Left ventricle myocardium inferior (tissue), 1 donor: ENCODE measurements around the gene GNPAT. TPM values are rescaled to one million over a fixed set of nuclear protein-coding genes. Genes with fewer than 3 reads are reported as not detected.

Experiments used
- DNase-seq: peaks from one replicate; pipeline ENCODE4 v3.0.0-alpha.2; 2020
- H3K27ac ChIP-seq: fragments of 200-600 bp; replicated peaks from 2 replicates; pipeline ENCODE4 v1.8.0; 2021
- H3K27me3 ChIP-seq: fragments of 200-600 bp; 2 replicates; pipeline ENCODE4 v1.8.0; 2021; ENCODE audit warnings: low read depth
- H3K36me3 ChIP-seq: fragments of 200-600 bp; 2 replicates; pipeline ENCODE4 v1.8.0; 2021
- H3K4me1 ChIP-seq: fragments of 200-600 bp; 2 replicates; pipeline ENCODE4 v1.8.0; 2021
- H3K4me3 ChIP-seq: fragments of 200-600 bp; 2 replicates; pipeline ENCODE4 v1.8.0; 2021; ENCODE audit warnings: mild to moderate bottlenecking, moderate library complexity
- H3K9me3 ChIP-seq: fragments of 200-600 bp; replicated peaks from 2 replicates; pipeline ENCODE4 v1.8.0; 2021
- CTCF ChIP-seq: fragments of 200-600 bp; IDR thresholded peaks from 2 replicates; pipeline ENCODE4 v1.8.0; 2021; ENCODE audit warnings: antibody characterized with exemption, mild to moderate bottlenecking, borderline replicate concordance
- intact Hi-C: fragments of 100-400 bp; cut with micrococcal nuclease; formaldehyde crosslinking; loops from one replicate; pipeline ENCODE4 v1.11.0; 2022
- total RNA-seq: library from RNA; stranded (reverse); fragmentation: NEBNext Ultra II Directional; extraction: Animal tissue kit (Norgen Biotek cat#: 25700); gene quantifications from one replicate; pipeline ENCODE4 v1.2.1, GENCODE V29; 2021
- donor health status: DM: no; HTN: yes; CAD: no; lungs with severe emphysema.

GNPAT gene
- total RNA-seq, 1 donor from 2014 or later: 56.7 TPM

- no peak for TF ChIP-seq CTCF
- no peak for DNase-seq
- Histone ChIP-seq H3K4me3 (no peak overlapping the region), H3K27ac (no peak overlapping the region), H3K27me3 (peaks cover 30% of the 10 kb centered on the region), H3K4me1 (no peaks in the 10 kb centered on the region), H3K9me3 (no peaks in the 10 kb centered on the region), H3K36me3 (peaks cover 22% of the 10 kb centered on the region)
- intact Hi-C loops: no loop called here
Observed at GRCh38 chr1:231219422-231220401, 21.3 kb upstream of the GNPAT start.

- intact Hi-C loops: no loop called here
- H3K27ac ChIP-seq: no peak overlapping the region
- DNase-seq: no peak
- no peak for TF ChIP-seq CTCF
- H3K4me3 ChIP-seq: no peak overlapping the region
- H3K9me3 ChIP-seq: no peaks in the 10 kb centered on the region
- H3K4me1 ChIP-seq: no peaks in the 10 kb centered on the region
- peaks cover 33% of the 10 kb centered on the region for H3K36me3 ChIP-seq
- peaks cover 19% of the 10 kb centered on the region for H3K27me3 ChIP-seq
Observed at GRCh38 chr1:231220801-231221200, 20.2 kb upstream of the GNPAT start.

- TF ChIP-seq CTCF: no peak
- Histone ChIP-seq H3K4me3 (no peak overlapping the region), H3K36me3 (peaks cover 67% of the 10 kb centered on the region), H3K9me3 (no peaks in the 10 kb centered on the region), H3K4me1 (no peaks in the 10 kb centered on the region), H3K27ac (no peak overlapping the region), H3K27me3 (no peaks in the 10 kb centered on the region)
- DNase-seq: no peak
- intact Hi-C loops: no loop called here
Observed at GRCh38 chr1:231226156-231226555, 14.9 kb upstream of the GNPAT start.

- DNase-seq: no peak
- TF ChIP-seq CTCF: no peak
- peaks cover 7% of the 10 kb centered on the region for H3K4me1 ChIP-seq
- H3K36me3 ChIP-seq: peaks cover 27% of the 10 kb centered on the region
- H3K27ac ChIP-seq: no peak overlapping the region
- intact Hi-C loops: no loop called here
- H3K4me3 ChIP-seq: no peak overlapping the region
- no peaks in the 10 kb centered on the region for H3K9me3 ChIP-seq
- no peaks in the 10 kb centered on the region for H3K27me3 ChIP-seq
Observed at GRCh38 chr1:231231511-231231910, 9.5 kb upstream of the GNPAT start.

- intact Hi-C loops: no loop called here
- no peak overlapping the region for H3K4me3 ChIP-seq
- DNase-seq: no peak
- TF ChIP-seq CTCF: no peak
- no peaks in the 10 kb centered on the region for H3K9me3 ChIP-seq
- H3K27me3 ChIP-seq: no peaks in the 10 kb centered on the region
- H3K27ac ChIP-seq: no peak overlapping the region
- peaks cover 11% of the 10 kb centered on the region for H3K4me1 ChIP-seq
- H3K36me3 ChIP-seq: peaks cover 25% of the 10 kb centered on the region
Observed at GRCh38 chr1:231232870-231233734, 7.9 kb upstream of the GNPAT start.
